HL-60/S4 treated with retinoic acid at 250 ng/mL for 4 days and 3 days (cell line): Measurements from ENCODE around the gene SRF.

Source experiments
- in situ Hi-C: fragments of 300-500 bp; cut with MboI; formaldehyde crosslinking; loops from 2 replicates; pipeline ENCODE4 v1.7.0; 2022; ENCODE audit warnings: low sequenced_read_pairs

Gene SRF

GRCh38 chr6:43207286-43207685 is 36.2 kb downstream of the SRF start:
- in situ Hi-C loops, result no loop called here

GRCh38 chr6:43211955-43212354 is 40.9 kb downstream of the SRF start:
- in situ Hi-C loops, result no loop called here

DNA sequence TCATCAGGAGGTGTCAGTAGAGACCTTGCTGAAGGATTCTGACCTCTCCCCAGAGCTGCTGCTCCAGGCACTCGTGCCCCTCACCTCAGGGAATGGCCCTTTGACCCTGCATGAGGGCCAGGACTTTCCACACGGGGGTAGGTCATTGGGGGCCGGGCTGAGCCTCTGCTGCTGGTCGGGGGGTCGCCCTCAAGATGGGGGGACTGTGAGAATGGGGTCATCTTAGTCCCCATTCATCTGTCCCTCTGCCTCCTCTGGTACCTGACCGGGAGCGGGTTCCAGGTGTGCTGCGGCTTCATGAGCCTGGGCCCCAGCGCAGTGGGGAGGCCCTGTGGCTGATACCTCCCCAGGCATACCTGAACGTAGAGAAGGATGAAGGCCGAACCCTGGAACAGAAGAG is 42.4 kb downstream of the SRF start:
- in situ Hi-C loops, result no loop called here

DNA sequence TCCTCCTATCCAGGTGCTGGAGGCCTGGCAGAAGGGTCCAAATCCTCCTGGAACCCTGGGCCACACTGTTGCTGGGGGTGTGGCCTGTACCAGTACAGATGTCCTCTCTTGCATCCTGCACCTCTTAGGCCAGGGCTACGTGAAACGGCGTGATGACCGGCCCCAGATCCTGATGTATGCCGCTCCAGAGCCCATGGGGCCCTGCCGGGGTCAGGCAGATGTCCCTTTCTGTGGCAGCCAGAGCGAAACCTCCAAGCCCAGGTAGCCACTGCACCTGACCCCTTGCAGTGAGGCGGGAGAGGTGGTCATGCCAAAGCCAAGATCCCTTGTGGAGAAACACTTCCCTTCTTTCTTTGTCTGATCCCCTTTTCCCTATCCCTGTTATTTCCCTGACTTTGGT is 44.0 kb downstream of the SRF start:
- in situ Hi-C loops, result no loop called here

DNA sequence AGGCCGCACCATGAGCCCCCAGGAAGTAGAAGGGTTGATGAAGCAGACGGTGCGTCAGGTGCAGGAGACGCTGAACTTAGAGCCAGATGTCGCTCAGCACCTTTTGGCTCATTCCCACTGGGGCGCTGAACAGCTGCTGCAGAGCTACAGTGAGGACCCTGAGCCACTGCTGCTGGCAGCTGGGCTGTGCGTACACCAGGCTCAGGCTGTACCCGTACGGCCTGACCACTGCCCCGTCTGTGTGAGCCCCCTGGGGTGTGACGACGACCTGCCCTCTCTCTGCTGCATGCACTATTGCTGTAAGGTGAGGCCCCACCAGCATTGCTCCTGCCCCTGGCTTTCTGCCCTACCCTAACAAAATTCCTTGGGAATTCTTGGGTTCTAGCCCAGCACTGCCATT is 45.1 kb downstream of the SRF start:
- in situ Hi-C loops, result no loop called here

- in situ Hi-C loops, result no loop called here
Measured at GRCh38 chr6:43217351-43217750, 46.3 kb downstream of the SRF start.

- in situ Hi-C loops, result no loop called here
Measured at GRCh38 chr6:43219119-43219518, 48.0 kb downstream of the SRF start.

- in situ Hi-C loops, result no loop called here
Measured at GRCh38 chr6:43219814-43220213, 48.7 kb downstream of the SRF start.

DNA sequence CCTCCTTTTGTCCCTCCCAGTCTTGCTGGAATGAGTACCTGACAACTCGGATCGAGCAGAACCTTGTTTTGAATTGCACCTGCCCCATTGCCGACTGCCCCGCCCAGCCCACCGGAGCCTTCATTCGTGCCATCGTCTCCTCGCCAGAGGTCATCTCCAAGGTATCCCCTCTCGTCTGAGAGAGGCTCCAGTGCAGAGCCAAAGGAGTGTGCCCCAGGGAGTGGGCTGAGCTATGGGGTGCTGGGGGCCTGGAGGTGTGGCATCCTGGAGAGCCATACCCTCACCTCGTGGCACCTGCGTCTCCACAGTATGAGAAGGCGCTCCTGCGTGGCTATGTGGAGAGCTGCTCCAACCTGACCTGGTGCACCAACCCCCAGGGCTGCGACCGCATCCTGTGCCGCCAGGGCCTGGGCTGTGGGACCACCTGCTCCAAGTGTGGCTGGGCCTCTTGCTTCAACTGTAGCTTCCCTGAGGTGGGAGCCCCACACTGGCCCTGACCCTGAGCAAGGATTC is 49.4 kb downstream of the SRF start:
- in situ Hi-C loops, result no loop called here

DNA sequence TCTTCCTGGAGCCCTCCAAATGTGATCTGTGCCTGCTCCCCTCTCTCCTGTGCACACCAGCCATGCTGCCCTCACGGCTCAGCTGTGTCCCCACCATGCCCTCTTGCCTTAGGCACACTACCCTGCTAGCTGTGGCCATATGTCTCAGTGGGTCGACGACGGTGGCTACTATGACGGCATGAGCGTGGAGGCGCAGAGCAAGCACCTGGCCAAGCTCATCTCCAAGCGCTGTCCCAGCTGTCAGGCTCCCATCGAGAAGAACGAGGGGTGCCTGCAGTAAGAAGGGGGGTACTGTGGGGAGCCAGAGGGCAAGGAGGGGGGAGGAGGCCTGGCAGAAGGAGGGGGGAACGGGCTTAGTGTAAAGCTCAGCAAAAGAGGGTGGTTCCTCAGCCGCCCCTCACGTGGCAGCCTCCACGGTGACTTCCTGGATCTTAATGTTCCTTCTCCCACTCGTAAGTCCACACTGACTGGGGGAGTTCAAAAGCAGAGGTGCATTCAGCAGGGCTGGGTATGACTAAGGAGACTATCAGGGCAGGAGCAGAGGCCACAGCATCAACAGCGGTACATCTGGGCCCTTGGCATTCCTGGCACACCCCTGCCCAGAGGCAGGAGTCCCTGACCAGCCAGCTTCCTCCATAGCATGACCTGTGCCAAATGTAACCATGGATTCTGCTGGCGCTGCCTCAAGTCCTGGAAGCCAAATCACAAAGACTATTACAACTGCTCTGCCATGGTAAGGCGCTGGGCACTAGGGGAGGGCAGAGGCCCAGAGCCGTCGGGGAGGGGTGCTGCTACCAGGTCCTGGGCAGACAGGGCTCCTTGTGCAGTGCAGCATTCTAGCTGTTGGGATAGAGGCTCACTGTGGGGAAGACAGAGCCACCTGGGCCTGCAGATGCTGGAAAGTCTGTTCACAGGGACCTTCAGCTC is 50.2 kb downstream of the SRF start:
- in situ Hi-C loops, result no loop called here

DNA sequence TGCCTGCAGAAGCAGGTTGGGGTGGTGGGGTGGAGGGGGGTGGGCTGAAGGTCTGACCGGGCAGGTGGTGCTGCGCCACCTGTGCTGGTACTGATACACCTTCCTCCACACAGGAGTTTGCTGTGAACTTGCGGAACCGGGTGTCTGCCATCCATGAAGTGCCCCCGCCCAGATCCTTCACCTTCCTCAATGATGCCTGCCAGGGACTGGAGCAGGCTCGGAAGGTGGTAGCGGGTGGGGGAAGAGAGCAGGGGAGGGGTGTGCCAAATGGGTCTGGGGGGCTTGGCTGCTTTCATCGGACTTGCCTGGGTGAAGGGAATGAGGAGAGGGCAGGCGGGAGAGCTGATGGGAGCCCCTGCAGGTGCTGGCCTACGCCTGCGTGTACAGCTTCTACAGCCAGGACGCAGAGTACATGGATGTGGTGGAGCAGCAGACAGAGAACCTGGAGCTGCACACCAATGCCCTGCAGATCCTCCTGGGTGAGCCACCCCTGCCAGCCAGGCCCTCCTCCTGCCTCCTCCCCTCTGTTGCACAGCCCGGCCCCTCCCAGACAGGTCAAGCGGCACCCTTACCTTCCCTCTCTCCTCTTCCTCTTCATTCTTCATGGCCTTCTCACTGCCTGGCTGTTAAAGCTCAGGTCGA is 51.5 kb downstream of the SRF start:
- in situ Hi-C loops, result no loop called here

DNA sequence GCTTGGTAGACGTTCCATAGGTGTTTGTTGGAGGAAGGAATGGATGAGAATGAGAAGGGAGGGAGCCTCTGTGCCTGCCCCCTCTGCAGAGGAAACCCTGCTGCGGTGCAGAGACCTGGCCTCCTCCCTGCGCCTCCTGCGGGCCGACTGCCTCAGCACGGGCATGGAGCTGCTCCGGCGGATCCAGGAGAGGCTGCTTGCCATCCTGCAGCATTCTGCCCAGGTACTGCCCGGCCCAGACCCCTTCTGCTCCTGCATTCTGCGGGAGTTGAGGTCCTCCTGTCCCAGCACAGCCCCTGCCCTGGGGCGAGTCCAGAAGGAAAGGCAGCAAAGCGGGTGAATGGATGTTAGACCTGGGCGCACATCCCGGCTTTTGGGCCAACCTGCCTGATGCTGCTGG is 52.1 kb downstream of the SRF start:
- in situ Hi-C loops, result no loop called here

GRCh38 chr6:43226192-43226851 is 55.3 kb downstream of the SRF start:
- in situ Hi-C loops, result no loop called here

DNA sequence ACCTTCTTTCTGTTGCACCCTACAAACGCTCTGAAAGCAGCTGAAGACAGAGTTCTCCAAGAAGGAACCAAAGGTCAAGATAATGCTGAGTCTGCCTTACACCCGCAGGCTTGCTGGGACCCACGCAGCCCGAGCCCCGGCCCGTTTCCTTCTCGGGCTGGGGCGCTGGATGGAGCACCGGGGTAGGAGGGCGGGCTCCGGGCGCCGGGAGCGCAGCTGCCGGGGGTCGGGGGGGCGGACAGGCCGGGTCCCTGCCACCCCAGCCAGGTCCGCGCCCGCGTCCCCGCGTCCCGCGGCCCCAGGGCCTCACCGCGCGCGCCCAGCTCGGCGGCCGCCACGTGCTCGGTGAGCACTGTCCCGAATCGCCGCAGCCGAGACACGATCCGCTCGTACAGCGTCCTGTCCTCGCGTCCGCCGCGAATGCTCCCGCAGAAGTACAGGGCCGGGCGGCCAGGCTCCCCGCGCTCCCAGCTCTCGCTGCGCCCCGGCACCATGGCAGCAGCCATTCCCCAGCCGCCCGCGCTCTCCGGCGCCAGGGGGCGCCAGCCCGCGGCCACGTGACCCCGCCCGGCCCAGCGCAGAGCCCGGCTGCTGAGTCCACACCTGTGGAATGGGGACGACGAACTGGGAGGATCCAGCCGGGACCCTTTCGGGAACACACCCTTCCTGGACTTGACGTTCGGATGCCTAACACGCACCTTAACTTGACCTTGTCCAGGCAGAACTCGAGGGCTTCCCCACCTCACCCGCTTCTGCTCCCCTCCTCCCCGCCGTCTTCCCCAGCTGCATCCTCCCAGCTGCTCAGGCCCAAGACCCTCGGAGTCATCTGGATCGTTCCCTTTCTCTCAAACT is 58.1 kb downstream of the SRF start, which contains the start of gene DNPH1:
Gene DNPH1, minus strand, starts transcription at position 531 of the 852 bp plus-strand sequence. Its CDS starts 25 bp downstream, at position 506.
- in situ Hi-C loops, result no loop called here

DNA sequence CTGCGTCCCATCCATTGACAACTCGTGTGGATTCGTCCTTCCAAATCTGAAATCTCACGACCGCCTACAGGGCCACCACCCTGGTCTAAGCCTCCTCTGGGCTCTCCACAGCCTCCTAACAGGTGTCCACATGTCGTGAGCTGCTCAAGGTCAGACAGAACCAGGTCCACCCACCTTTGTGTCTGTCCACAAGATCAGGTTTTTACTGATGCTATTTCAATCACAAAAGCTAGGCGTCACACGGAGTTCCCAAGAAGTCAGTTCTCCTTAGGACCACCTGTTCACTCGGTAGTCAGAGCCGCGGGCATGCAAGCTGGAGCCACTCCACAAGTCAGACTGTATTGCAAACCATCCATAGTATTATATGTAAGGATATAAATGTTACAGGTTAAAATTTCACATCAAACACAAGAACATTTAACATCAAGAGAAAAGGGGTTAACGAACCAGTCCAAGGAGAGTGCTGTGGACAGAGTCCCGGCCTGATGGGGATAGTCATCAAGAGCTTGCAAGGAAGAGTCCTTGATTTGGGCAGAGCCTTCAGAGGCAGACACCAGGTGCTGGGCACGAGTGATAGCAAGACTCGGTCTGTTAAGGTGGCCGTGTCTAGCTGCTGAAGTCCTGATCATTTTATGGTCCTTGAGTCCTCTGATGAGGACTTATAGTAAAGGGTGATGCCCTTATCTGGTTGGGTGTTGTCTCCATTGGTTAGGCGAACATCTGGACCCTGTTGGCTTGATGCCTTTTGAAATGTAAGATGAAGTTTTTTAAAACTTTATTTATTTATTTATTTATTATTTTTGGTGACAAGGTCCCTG is 58.9 kb downstream of the SRF start:
- in situ Hi-C loops, result no loop called here

DNA sequence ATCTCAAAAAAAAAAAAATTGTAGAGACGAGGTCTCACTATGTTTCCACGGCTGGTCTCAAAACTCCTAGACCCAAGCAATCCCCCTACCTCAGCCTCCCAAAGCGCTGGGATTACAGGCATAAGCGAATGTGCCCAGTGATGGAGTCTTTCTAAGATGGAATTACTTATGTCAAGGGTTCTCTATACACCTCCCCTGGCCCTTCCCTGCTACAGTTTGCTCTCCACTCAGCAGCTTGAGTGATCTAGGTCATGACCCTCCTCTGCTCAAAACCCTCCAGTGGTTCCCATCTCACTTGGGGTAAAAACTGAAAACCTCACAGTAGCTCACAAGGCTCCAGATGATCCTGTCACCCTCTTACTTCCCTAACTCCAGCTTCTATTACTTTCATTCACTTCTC is 60.0 kb downstream of the SRF start:
- in situ Hi-C loops, result no loop called here
